NCI-H1048 (cell line): ENCODE data around the gene GRIK4.

Experiments
- DNase-seq: peaks from one replicate; lab custom pipeline; 2025; lab: John Stamatoyannopoulos, UW

Gene GRIK4

GRCh38 chr11:120917559-120918239 is 406.2 kb downstream of the GRIK4 start:
- no peak for DNase-seq

- DNase-seq, result no peak
Observed at GRCh38 chr11:120918257-120918656, 406.7 kb downstream of the GRIK4 start.

- no peak for DNase-seq
Observed at GRCh38 chr11:120919045-120919444, 407.5 kb downstream of the GRIK4 start.

- no peak for DNase-seq
Observed at GRCh38 chr11:120919566-120919965, 408.0 kb downstream of the GRIK4 start.

GRCh38 chr11:120923866-120924508 is 412.4 kb downstream of the GRIK4 start:
- no peak for DNase-seq

GRCh38 chr11:120925944-120926343 is 414.4 kb downstream of the GRIK4 start:
- no peak for DNase-seq

- DNase-seq, result no peak
Observed at GRCh38 chr11:120928627-120929026, 417.1 kb downstream of the GRIK4 start.

GRCh38 chr11:120929090-120929489 is 417.5 kb downstream of the GRIK4 start:
- DNase-seq, result no peak

GRCh38 chr11:120929664-120930154 is 418.2 kb downstream of the GRIK4 start:
- DNase-seq, result no peak

- no peak for DNase-seq
Observed at GRCh38 chr11:120931057-120931779, 419.7 kb downstream of the GRIK4 start.

GRCh38 chr11:120932305-120932915 is 420.9 kb downstream of the GRIK4 start:
- DNase-seq, result no peak

- DNase-seq, result no peak
Observed at GRCh38 chr11:120936356-120936755, 424.8 kb downstream of the GRIK4 start.

GRCh38 chr11:120937501-120937900 is 426.0 kb downstream of the GRIK4 start:
- DNase-seq, result no peak

- DNase-seq, result no peak
Observed at GRCh38 chr11:120938260-120938659, 426.7 kb downstream of the GRIK4 start.

GRCh38 chr11:120940160-120940848 is 428.8 kb downstream of the GRIK4 start:
- DNase-seq, result peak; percentile 62

- DNase-seq, result no peak
Observed at GRCh38 chr11:120941000-120941399, 429.5 kb downstream of the GRIK4 start.

GRCh38 chr11:120942701-120943100 is 431.2 kb downstream of the GRIK4 start:
- DNase-seq, result no peak

- no peak for DNase-seq
Observed at GRCh38 chr11:120945042-120945441, 433.5 kb downstream of the GRIK4 start.

GRCh38 chr11:120950880-120951279 is 439.3 kb downstream of the GRIK4 start:
- no peak for DNase-seq

GRCh38 chr11:120952461-120953434 is 441.2 kb downstream of the GRIK4 start:
- DNase-seq, result no peak

GRCh38 chr11:120954381-120954780 is 442.8 kb downstream of the GRIK4 start:
- no peak for DNase-seq
